GM12874 (cell line): Measurements from ENCODE around the gene AQP12A.

ENCODE experiments used
- CTCF ChIP-seq: IDR thresholded peaks from 2 replicates; pipeline ENCODE4 v1.5.1; 2011; ENCODE audit warnings: low read depth, mild to moderate bottlenecking, control low read depth, low read length, moderate library complexity; ENCODE audit not compliant: insufficient read depth

The AQP12A gene

GRCh38 chr2:240737958-240738357 lies 46.3 kb downstream of the AQP12A start:
- no peak for TF ChIP-seq CTCF

- no peak for TF ChIP-seq CTCF
Measured at GRCh38 chr2:240739797-240740196, 48.1 kb downstream of the AQP12A start.

GRCh38 chr2:240741091-240741490 lies 49.4 kb downstream of the AQP12A start:
- TF ChIP-seq CTCF, result no peak

GRCh38 chr2:240742602-240743095 lies 51.0 kb downstream of the AQP12A start:
- TF ChIP-seq CTCF, result no peak

GRCh38 chr2:240745456-240745855 lies 53.8 kb downstream of the AQP12A start:
- TF ChIP-seq CTCF, result no peak

GRCh38 chr2:240745962-240746361 lies 54.3 kb downstream of the AQP12A start:
- TF ChIP-seq CTCF, result no peak

GRCh38 chr2:240746671-240747070 lies 55.0 kb downstream of the AQP12A start:
- TF ChIP-seq CTCF, result no peak

- TF ChIP-seq CTCF, result no peak
Measured at GRCh38 chr2:240747256-240747655, 55.6 kb downstream of the AQP12A start.
